ENCODE measurements around the gene UBN1. TPM values are rescaled to one million over a fixed set of nuclear protein-coding genes. Genes with fewer than 3 reads are reported as not detected.

UBN1 gene
- total and polyA plus RNA-seq, 3 donors from 2014 or later, result 88.1 to 115 (median 98.2) TPM

- no peaks in the 10 kb centered on the region for H3K9me3 ChIP-seq
- no peaks in the 10 kb centered on the region for H3K27me3 ChIP-seq
- 70 to 74% methylated on average over 14 of the region's 14 CpGs for WGBS, 2 donors
- DNase-seq, result no peak
- H3K27ac ChIP-seq, result no peak overlapping the region
- H3K4me3 ChIP-seq, result no peak overlapping the region
- H3K36me3 ChIP-seq (ENCODE audit: low read depth, missing control alignments), result no peaks in the 10 kb centered on the region
- intact Hi-C loops (cut with DNase I; ENCODE audit: low total_unique reads), result no loop called here
- peaks cover 4% of the 10 kb centered on the region for H3K4me1 ChIP-seq
- TF ChIP-seq POLR2A (IDR thresholded peaks at IDR 0.05) (no peak), CTCF (IDR thresholded peaks at IDR 0.05) (no peak)
Measured at GRCh38 chr16:4882000-4882632, 34.8 kb downstream of the UBN1 start.

DNA sequence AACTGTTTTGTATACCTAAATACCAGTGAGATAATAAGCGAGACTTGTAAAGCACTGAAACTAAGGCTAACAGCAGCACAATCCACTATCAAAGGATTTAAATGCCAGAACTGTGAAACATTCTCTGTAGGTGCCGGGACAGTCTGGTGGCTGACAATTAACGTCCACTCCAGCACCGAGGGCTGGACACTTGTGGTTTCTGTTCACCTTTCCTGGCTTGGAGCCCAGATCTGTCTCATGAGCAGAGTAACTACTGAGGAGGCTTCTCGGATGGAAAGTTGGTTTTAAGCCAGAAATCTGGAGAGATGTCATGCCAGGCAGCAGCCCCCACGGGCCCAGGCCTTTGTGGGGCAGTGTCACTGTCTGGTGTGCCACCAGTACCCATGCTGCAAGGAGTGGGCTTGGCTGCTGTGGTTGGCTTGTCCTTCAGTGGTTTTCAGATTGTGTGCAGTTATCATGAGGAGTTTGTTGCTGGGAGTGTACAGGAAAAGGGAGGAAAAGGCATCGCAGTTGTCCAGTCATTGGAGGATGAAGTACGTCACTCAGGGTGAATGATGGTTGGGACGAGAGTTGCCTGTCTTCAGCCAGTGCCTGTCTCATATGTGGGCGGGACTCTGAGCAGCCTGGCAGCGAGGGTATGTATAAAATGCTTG is 35.5 kb downstream of the UBN1 start:
- intact Hi-C loops (cut with DNase I; ENCODE audit: low total_unique reads), result no loop called here
- Histone ChIP-seq H3K36me3 (ENCODE audit: low read depth, missing control alignments) (no peaks in the 10 kb centered on the region), H3K4me3 (no peak overlapping the region), H3K9me3 (no peaks in the 10 kb centered on the region), H3K27ac (no peak overlapping the region), H3K27me3 (no peaks in the 10 kb centered on the region), H3K4me1 (peaks cover 4% of the 10 kb centered on the region)
- DNase-seq, result peak; percentile 36
- 75% methylated on average over 9 to 11 of the region's 11 CpGs for WGBS, 2 donors
- TF ChIP-seq CTCF (IDR thresholded peaks at IDR 0.05) (no peak), POLR2A (IDR thresholded peaks at IDR 0.05) (no peak)

GRCh38 chr16:4883501-4883900 is 36.2 kb downstream of the UBN1 start:
- H3K27ac ChIP-seq, result no peak overlapping the region
- TF ChIP-seq POLR2A (IDR thresholded peaks at IDR 0.05) (no peak), CTCF (IDR thresholded peaks at IDR 0.05) (no peak)
- no peak for DNase-seq
- H3K36me3 ChIP-seq (ENCODE audit: low read depth, missing control alignments), result no peaks in the 10 kb centered on the region
- intact Hi-C loops (cut with DNase I; ENCODE audit: low total_unique reads), result no loop called here
- H3K4me1 ChIP-seq, result peaks cover 4% of the 10 kb centered on the region
- no peak overlapping the region for H3K4me3 ChIP-seq
- no peaks in the 10 kb centered on the region for H3K27me3 ChIP-seq
- WGBS, 2 donors, result 94 to 98% methylated on average over 11 to 25 of the region's 25 CpGs
- H3K9me3 ChIP-seq, result no peaks in the 10 kb centered on the region

DNA sequence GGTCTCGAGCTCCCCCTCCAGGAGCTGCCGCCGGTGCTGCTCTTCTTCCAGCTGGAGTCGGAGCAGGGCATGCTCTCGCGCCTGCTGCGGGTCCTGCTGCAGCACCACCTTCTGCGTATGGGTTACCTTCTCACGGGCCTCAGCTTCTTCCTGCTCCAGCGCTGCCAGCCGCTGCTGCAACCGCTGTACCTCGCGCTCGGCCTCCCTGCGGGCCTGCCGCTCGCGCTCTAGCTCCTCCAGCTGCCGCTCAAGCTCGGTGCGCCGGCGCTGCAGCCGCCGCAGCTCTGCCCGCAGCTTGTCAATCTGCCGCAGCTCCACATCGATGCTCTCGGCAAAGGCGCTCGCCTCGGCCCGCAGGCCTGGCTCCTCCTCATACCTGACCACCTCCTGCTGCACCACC is 36.9 kb downstream of the UBN1 start:
- 95 to 96% methylated on average over 33 to 34 of the region's 34 CpGs for WGBS, 2 donors

More for the DNA sequence above, 36.9 kb downstream of the UBN1 start:
- Histone ChIP-seq H3K27ac (no peak overlapping the region), H3K4me1 (peaks cover 4% of the 10 kb centered on the region), H3K36me3 (ENCODE audit: low read depth, missing control alignments) (no peaks in the 10 kb centered on the region), H3K27me3 (no peaks in the 10 kb centered on the region), H3K4me3 (no peak overlapping the region), H3K9me3 (no peaks in the 10 kb centered on the region)
- no peak for DNase-seq
- no peak for TF ChIP-seq POLR2A (IDR thresholded peaks at IDR 0.05)
- no peak for TF ChIP-seq CTCF (IDR thresholded peaks at IDR 0.05)
- intact Hi-C loops (cut with DNase I; ENCODE audit: low total_unique reads), result no loop called here

All from testis (tissue), 3 donors.